ENCODE results near the gene CYB5R4. TPM values are rescaled to one million over a fixed set of nuclear protein-coding genes. Genes with fewer than 3 reads are reported as not detected.
"Not testable (repeated sequence)": the region's sequence is repeated elsewhere in the genome, so short reads cannot be mapped to it uniquely, and the experiment has no call there.

The CYB5R4 gene
- polyA plus RNA-seq, 6 donors from 2014 or later = 69.3 to 83.5 (median 72.4) TPM

DNA sequence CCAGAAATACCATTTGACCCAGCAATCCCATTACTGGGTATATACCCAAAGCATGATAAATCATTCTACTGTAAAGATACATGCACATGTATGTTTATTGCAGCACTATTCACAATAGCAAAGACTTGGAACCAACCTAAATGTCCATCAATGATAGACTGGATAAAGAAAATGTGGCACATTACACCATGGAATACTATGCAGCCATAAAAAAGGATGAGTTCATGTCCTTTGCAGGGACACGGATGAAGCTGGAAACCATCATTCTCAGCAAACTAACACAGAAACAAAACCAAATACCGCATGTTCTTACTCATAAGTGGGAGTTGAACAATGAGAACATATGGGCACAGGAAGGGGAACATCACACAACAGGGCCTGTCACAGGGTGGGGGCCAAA lies 88.5 kb downstream of the CYB5R4 start:
- H3K36me3 Mint-ChIP-seq = peaks cover 28 to 37% of the 10 kb centered on the region in 2 donors
- not testable (repeated sequence) for H3K27ac Mint-ChIP-seq

DNA sequence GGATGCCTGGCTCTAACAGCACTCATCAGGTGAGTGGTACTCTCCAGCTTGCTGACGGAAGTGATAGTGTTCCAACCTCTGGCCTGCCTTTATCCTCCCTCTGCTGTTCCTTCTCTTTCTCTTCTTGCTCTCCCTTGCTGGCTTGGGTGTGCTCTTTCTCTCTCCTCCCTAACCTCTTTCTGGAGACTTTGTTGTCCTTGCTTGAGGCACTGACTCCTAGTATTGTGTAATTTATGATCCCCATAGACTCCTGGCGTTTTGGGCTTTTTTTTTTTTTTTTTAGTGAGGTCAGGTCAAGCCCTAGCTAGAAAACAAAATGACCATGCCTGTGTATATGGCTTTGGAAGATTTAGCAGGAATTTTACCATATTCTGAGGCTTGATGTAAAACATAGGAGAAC lies 89.4 kb downstream of the CYB5R4 start:
- H3K4me3 Mint-ChIP-seq = no peak overlapping the region
- H3K4me1 Mint-ChIP-seq = no peaks in the 10 kb centered on the region
- peaks cover 11 to 39% (median 16%) of the 10 kb centered on the region in 7 donors for H3K9me3 Mint-ChIP-seq
- no peak for ATAC-seq (ENCODE audit: low read depth in 2 of 2)
- no peak for DNase-seq
- H3K27ac Mint-ChIP-seq = peak overlapping the region in 1 of 6 donors; percentile 83
- H3K27me3 Mint-ChIP-seq = no peaks in the 10 kb centered on the region
- peaks cover 31 to 33% of the 10 kb centered on the region in 2 donors for H3K36me3 Mint-ChIP-seq

More for the DNA sequence above, 88.5 kb downstream of the CYB5R4 start:
- H3K4me3 Mint-ChIP-seq; H3K27me3 Mint-ChIP-seq; DNase-seq; ATAC-seq (ENCODE audit: low read depth in 2 of 2); H3K4me1 Mint-ChIP-seq: not testable (repeated sequence)
- peaks cover 14 to 39% (median 19%) of the 10 kb centered on the region in 7 donors for H3K9me3 Mint-ChIP-seq

GRCh38 chr6:83951423-83951822 lies 91.9 kb downstream of the CYB5R4 start:
- H3K27me3 Mint-ChIP-seq = not testable (repeated sequence)

DNA sequence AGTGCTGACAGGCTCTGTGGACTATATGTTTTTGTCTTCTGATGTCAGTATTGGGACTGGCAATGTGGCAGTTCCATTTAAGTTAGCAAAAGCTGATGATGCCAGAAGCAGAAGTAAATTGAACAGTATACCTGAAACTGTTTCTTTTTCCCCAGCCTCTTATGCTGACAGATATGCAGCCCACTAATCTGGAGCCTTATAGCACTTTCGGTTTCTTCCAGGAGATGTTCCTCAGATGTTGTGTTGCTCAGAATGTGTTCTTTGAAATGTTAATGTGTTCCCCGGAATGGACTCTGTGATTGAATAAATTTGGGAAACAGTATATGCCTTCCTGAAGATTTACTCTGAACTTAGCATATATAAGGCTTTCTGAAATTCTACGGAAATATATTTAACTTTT lies 93.3 kb downstream of the CYB5R4 start:
- H3K36me3 Mint-ChIP-seq = peaks cover 20 to 43% of the 10 kb centered on the region in 2 donors
- no peak for DNase-seq
- H3K27me3 Mint-ChIP-seq = no peaks in the 10 kb centered on the region
- H3K27ac Mint-ChIP-seq = no peak overlapping the region
- ATAC-seq (ENCODE audit: low read depth in 2 of 2) = no peak
- H3K9me3 Mint-ChIP-seq = peaks cover 0 to 13% (median 3%) of the 10 kb centered on the region in 7 donors
- no peaks in the 10 kb centered on the region for H3K4me1 Mint-ChIP-seq
- no peak overlapping the region for H3K4me3 Mint-ChIP-seq

More at GRCh38 chr6:83951423-83951822, 91.9 kb downstream of the CYB5R4 start:
- H3K4me1 Mint-ChIP-seq; DNase-seq; H3K4me3 Mint-ChIP-seq; ATAC-seq (ENCODE audit: low read depth in 2 of 2): not testable (repeated sequence)
- Mint-ChIP-seq H3K9me3 (peaks cover 3 to 27% (median 10%) of the 10 kb centered on the region in 7 donors), H3K27ac (peak overlapping the region in 1 of 6 donors; percentile 29), H3K36me3 (peaks cover 22 to 37% of the 10 kb centered on the region in 2 donors)

GRCh38 chr6:83954371-83954770 lies 94.9 kb downstream of the CYB5R4 start:
- Mint-ChIP-seq H3K4me1 (peaks cover 0 to 4% (median 0%) of the 10 kb centered on the region in 3 donors), H3K9me3 (peaks cover 0 to 13% (median 3%) of the 10 kb centered on the region in 7 donors), H3K27ac (no peak overlapping the region), H3K27me3 (no peaks in the 10 kb centered on the region), H3K36me3 (peaks cover 36 to 46% of the 10 kb centered on the region in 2 donors), H3K4me3 (no peak overlapping the region)
- DNase-seq (no peak), ATAC-seq (ENCODE audit: low read depth in 2 of 2) (no peak)

DNA sequence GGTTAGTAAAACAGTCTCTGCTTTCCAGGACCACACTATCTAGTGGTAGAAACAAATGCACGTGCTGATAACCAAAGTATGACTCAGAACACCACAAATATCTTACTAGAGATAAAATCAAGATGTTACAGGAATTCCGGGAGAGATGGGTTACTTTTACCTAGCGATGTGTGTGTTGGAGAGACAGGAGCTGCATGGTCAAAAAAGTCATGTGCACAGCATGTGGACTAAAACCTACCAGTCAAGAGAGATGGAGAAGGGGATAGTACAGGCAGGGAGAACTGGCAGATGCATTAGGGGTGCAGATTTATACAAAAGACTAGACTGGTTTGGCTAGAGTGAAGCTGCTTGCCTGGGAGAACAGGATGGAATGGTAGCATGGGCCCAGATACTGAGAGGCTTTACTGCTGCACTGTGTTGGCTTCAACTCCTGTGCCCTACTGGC lies 98.8 kb downstream of the CYB5R4 start:
- peaks cover 9 to 20% (median 17%) of the 10 kb centered on the region in 7 donors for H3K9me3 Mint-ChIP-seq
- H3K36me3 Mint-ChIP-seq = peaks cover 59 to 65% of the 10 kb centered on the region in 2 donors

GRCh38 chr6:83960664-83961063 lies 101.2 kb downstream of the CYB5R4 start:
- H3K4me3 Mint-ChIP-seq = no peak overlapping the region
- ATAC-seq (ENCODE audit: low read depth in 2 of 2) (no peak), DNase-seq (no peak)
- no peak overlapping the region for H3K27ac Mint-ChIP-seq
- H3K9me3 Mint-ChIP-seq = peaks cover 16 to 44% (median 30%) of the 10 kb centered on the region in 7 donors
- no peaks in the 10 kb centered on the region for H3K27me3 Mint-ChIP-seq
- peaks cover 67 to 79% of the 10 kb centered on the region in 2 donors for H3K36me3 Mint-ChIP-seq
- peaks cover 0 to 4% (median 0%) of the 10 kb centered on the region in 3 donors for H3K4me1 Mint-ChIP-seq

More for the DNA sequence above, 98.8 kb downstream of the CYB5R4 start:
- ATAC-seq (ENCODE audit: low read depth in 2 of 2) (no peak), DNase-seq (no peak)
- H3K4me3 Mint-ChIP-seq = no peak overlapping the region
- H3K27ac Mint-ChIP-seq = peak overlapping the region in 1 of 6 donors; percentile 54
- no peaks in the 10 kb centered on the region for H3K27me3 Mint-ChIP-seq
- peaks cover 0 to 4% (median 0%) of the 10 kb centered on the region in 3 donors for H3K4me1 Mint-ChIP-seq

GRCh38 chr6:83962582-83962981 lies 103.1 kb downstream of the CYB5R4 start:
- Mint-ChIP-seq H3K27ac (peak overlapping the region in 2 of 6 donors; percentile 17 to 21), H3K27me3 (no peaks in the 10 kb centered on the region), H3K36me3 (peaks cover 56 to 84% of the 10 kb centered on the region in 2 donors), H3K4me3 (no peak overlapping the region), H3K4me1 (peaks cover 0 to 4% (median 0%) of the 10 kb centered on the region in 3 donors), H3K9me3 (peaks cover 16 to 63% (median 46%) of the 10 kb centered on the region in 7 donors)
- DNase-seq (no peak), ATAC-seq (ENCODE audit: low read depth in 2 of 2) (peak in 1 of 2 donors; percentile 49)

GRCh38 chr6:83966539-83966938 lies 107.0 kb downstream of the CYB5R4 start:
- Mint-ChIP-seq H3K4me1 (no peaks in the 10 kb centered on the region), H3K4me3 (no peak overlapping the region), H3K27ac (no peak overlapping the region), H3K36me3 (peaks cover 39 to 55% of the 10 kb centered on the region in 2 donors), H3K9me3 (peaks cover 20 to 85% (median 66%) of the 10 kb centered on the region in 7 donors), H3K27me3 (no peaks in the 10 kb centered on the region)
- DNase-seq (no peak), ATAC-seq (ENCODE audit: low read depth in 2 of 2) (no peak)

DNA sequence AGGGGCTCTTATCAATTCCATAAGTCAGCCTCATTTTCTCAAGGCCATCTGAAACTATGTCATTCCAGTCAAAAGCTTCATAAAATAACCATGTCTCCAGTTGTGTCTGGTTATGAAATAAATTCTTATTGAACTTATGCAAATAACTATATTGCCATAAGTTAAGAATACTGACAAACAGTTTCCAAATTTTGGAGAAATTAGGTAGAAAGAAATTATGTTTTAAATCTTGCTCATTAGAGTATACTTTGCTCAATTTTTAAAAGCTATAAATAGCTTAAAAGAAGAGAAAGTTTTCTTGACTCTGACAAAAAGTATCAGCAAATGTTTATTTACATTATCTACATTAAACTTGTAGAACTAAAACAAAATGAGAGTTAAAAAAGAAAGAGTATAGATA lies 111.1 kb downstream of the CYB5R4 start:
- Mint-ChIP-seq H3K27ac (peak overlapping the region in 1 of 6 donors; percentile 30), H3K9me3 (peaks cover 8 to 47% (median 44%) of the 10 kb centered on the region in 7 donors)

GRCh38 chr6:83974409-83975050 lies 115.0 kb downstream of the CYB5R4 start:
- Mint-ChIP-seq H3K9me3 (peaks cover under 1 to 25% (median 12%) of the 10 kb centered on the region in 7 donors), H3K4me3 (no peak overlapping the region), H3K27me3 (no peaks in the 10 kb centered on the region), H3K27ac (peak overlapping the region in 2 of 6 donors; percentile 2 to 60), H3K36me3 (peaks cover 0 to 8% of the 10 kb centered on the region in 2 donors), H3K4me1 (no peaks in the 10 kb centered on the region)
- no peak for DNase-seq
- no peak for ATAC-seq (ENCODE audit: low read depth in 2 of 2)

More for the DNA sequence above, 111.1 kb downstream of the CYB5R4 start:
- DNase-seq (no peak), ATAC-seq (ENCODE audit: low read depth in 2 of 2) (no peak)
- H3K4me3 Mint-ChIP-seq = no peak overlapping the region
- no peaks in the 10 kb centered on the region for H3K27me3 Mint-ChIP-seq
- H3K4me1 Mint-ChIP-seq = no peaks in the 10 kb centered on the region
- peaks cover 10 to 15% of the 10 kb centered on the region in 2 donors for H3K36me3 Mint-ChIP-seq

- Mint-ChIP-seq H3K36me3 (peaks cover 0 to 9% of the 10 kb centered on the region in 2 donors), H3K4me1 (no peaks in the 10 kb centered on the region), H3K9me3 (peaks cover 3 to 9% (median 5%) of the 10 kb centered on the region in 7 donors), H3K27ac (no peak overlapping the region), H3K27me3 (no peaks in the 10 kb centered on the region), H3K4me3 (no peak overlapping the region)
- no peak for ATAC-seq (ENCODE audit: low read depth in 2 of 2)
- no peak for DNase-seq
Measured at GRCh38 chr6:83976037-83976755, 116.7 kb downstream of the CYB5R4 start.

GRCh38 chr6:83976871-83977270 lies 117.4 kb downstream of the CYB5R4 start:
- H3K9me3 Mint-ChIP-seq = peaks cover 2 to 8% (median 4%) of the 10 kb centered on the region in 7 donors
- DNase-seq (no peak), ATAC-seq (ENCODE audit: low read depth in 2 of 2) (no peak)
- H3K36me3 Mint-ChIP-seq = peaks cover 0 to 10% of the 10 kb centered on the region in 2 donors
- H3K4me3 Mint-ChIP-seq = no peak overlapping the region
- H3K27me3 Mint-ChIP-seq = no peaks in the 10 kb centered on the region
- H3K4me1 Mint-ChIP-seq = no peaks in the 10 kb centered on the region
- peak overlapping the region in 1 of 6 donors; percentile 3 for H3K27ac Mint-ChIP-seq
